Measurements from ENCODE around the gene PCNX4. TPM values are rescaled to one million over a fixed set of nuclear protein-coding genes. Genes with fewer than 3 reads are reported as not detected.
A peak's percentile ranks its signal among the peaks of the same experiment; 100 is the strongest.

Gene PCNX4
- total RNA-seq, 1 donor from 2014 or later, result 57.2 TPM

DNA sequence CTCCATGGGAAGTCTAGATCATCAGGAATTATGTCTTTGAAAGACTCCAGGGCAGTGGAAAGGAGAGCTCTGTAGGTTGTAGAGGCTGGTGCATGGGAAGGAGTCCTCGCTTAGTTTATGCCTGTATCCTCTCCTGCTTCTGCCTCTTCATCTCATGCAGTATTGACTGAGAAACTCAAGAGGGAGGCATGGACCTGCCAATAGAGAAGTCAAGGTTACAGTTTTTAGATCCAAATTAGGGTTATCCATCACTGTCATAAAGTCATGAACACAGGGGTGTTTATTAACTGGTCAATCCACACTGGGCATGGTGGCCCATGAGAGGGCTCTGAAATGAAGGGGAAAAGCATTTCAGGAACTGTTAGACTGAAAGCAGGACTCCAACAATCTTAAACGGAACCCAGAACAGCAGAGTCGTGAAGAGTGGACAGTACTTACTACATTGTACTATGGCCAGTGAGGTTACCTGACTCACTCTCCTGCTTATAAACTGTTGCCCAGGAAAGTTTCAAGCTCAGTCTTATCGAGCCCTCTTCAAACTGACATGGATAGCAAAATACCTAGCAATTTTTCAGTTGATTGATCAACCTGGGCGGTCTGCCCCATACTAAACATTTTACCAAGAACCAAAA is 103.6 kb downstream of the PCNX4 start:
- Mint-ChIP-seq H3K27me3 (ENCODE audit: low read depth) (peaks cover 2% of the 10 kb centered on the region), H3K27ac (ENCODE audit: unreplicated experiment) (no peak overlapping the region), H3K9me3 (ENCODE audit: low read depth) (peaks cover 13% of the 10 kb centered on the region), H3K36me3 (ENCODE audit: low read depth) (peaks cover 6% of the 10 kb centered on the region), H3K4me3 (ENCODE audit: unreplicated experiment) (no peak overlapping the region), H3K4me1 (ENCODE audit: low read depth) (no peaks in the 10 kb centered on the region)
- TF ChIP-seq, protein P1, sequence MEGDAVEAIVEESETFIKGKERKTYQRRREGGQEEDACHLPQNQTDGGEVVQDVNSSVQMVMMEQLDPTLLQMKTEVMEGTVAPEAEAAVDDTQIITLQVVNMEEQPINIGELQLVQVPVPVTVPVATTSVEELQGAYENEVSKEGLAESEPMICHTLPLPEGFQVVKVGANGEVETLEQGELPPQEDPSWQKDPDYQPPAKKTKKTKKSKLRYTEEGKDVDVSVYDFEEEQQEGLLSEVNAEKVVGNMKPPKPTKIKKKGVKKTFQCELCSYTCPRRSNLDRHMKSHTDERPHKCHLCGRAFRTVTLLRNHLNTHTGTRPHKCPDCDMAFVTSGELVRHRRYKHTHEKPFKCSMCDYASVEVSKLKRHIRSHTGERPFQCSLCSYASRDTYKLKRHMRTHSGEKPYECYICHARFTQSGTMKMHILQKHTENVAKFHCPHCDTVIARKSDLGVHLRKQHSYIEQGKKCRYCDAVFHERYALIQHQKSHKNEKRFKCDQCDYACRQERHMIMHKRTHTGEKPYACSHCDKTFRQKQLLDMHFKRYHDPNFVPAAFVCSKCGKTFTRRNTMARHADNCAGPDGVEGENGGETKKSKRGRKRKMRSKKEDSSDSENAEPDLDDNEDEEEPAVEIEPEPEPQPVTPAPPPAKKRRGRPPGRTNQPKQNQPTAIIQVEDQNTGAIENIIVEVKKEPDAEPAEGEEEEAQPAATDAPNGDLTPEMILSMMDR (IDR thresholded peaks at IDR 0.05), result peak; percentile 49
- DNase-seq (ENCODE audit: low spot score), result no peak

GRCh38 chr14:60196291-60196690 is 104.6 kb downstream of the PCNX4 start:
- peaks cover 6% of the 10 kb centered on the region for H3K36me3 Mint-ChIP-seq (ENCODE audit: low read depth)
- no peak overlapping the region for H3K27ac Mint-ChIP-seq (ENCODE audit: unreplicated experiment)
- H3K4me3 Mint-ChIP-seq (ENCODE audit: unreplicated experiment), result no peak overlapping the region
- TF ChIP-seq, protein P1 (IDR thresholded peaks at IDR 0.05), result no peak
- peaks cover 15% of the 10 kb centered on the region for H3K9me3 Mint-ChIP-seq (ENCODE audit: low read depth)
- H3K4me1 Mint-ChIP-seq (ENCODE audit: low read depth), result no peaks in the 10 kb centered on the region
- no peak for DNase-seq (ENCODE audit: low spot score)
- peaks cover 2% of the 10 kb centered on the region for H3K27me3 Mint-ChIP-seq (ENCODE audit: low read depth)

- Mint-ChIP-seq H3K27ac (ENCODE audit: unreplicated experiment) (no peak overlapping the region), H3K36me3 (ENCODE audit: low read depth) (peaks cover 6% of the 10 kb centered on the region), H3K9me3 (ENCODE audit: low read depth) (peaks cover 17% of the 10 kb centered on the region), H3K4me1 (ENCODE audit: low read depth) (no peaks in the 10 kb centered on the region), H3K4me3 (ENCODE audit: unreplicated experiment) (no peak overlapping the region), H3K27me3 (ENCODE audit: low read depth) (peaks cover 2% of the 10 kb centered on the region)
- TF ChIP-seq, protein P1 (IDR thresholded peaks at IDR 0.05), result no peak
- no peak for DNase-seq (ENCODE audit: low spot score)
Measured at GRCh38 chr14:60197629-60198303, 106.0 kb downstream of the PCNX4 start.

DNA sequence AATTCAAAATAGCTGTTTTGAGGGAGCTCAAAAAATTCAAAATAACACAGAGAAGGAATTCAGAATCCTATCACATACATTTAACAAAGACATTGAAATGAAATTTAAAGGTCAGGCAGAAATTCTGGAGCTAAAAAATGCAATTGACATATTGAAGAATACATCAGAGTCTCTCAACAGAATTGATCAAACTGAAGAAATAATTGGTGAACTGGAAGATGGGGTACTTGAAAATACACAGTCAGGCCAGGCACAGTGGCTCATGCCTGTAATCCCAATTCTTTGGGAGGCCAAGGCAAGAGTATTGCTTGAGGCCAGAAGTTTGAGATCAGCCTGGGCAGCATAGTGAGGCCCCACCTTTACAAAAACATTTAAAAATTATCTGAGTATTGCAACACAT is 107.6 kb downstream of the PCNX4 start:
- peaks cover 17% of the 10 kb centered on the region for H3K9me3 Mint-ChIP-seq (ENCODE audit: low read depth)
- H3K4me3 Mint-ChIP-seq (ENCODE audit: unreplicated experiment), result no peak overlapping the region
- H3K36me3 Mint-ChIP-seq (ENCODE audit: low read depth), result peaks cover 6% of the 10 kb centered on the region
- no peak for DNase-seq (ENCODE audit: low spot score)
- H3K4me1 Mint-ChIP-seq (ENCODE audit: low read depth), result no peaks in the 10 kb centered on the region
- TF ChIP-seq, protein P1 (IDR thresholded peaks at IDR 0.05), result no peak
- no peak overlapping the region for H3K27ac Mint-ChIP-seq (ENCODE audit: unreplicated experiment)
- peaks cover 7% of the 10 kb centered on the region for H3K27me3 Mint-ChIP-seq (ENCODE audit: low read depth)

DNA sequence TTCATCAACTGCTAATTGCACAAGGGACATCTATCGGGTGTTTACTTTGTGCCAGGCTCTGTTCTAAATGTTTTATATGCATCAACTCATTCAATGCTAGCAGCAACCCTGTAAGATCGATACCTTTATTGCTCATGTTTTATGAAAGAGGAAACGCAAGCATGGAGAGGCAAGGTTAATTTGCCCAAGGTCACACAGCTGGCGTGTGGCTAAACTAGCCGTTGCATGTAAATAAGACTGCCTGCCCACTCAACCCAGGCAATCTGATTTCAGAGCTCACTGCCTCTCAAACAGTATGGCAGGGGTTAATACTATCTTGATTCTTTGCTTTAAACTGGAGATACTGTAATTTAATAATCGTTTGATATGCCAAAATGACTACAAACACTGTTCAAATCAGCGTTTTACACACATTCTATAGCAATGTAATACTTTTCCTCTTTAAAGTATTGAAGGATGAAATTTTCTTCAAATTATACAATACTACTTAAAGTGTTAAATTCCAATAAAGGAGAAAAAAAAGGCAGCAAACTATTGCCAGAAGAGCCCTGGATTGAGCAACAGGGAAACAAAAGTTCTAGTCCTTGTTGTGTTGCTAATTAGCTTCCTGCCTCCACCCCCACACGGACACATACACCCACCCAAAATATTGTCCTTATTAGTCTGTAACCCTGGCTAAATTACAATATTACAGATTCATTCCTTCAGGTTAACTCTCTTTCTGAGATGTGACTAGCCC is 112.5 kb downstream of the PCNX4 start:
- Mint-ChIP-seq H3K36me3 (ENCODE audit: low read depth) (peaks cover 3% of the 10 kb centered on the region), H3K27me3 (ENCODE audit: low read depth) (peaks cover 25% of the 10 kb centered on the region), H3K4me3 (ENCODE audit: unreplicated experiment) (no peak overlapping the region), H3K9me3 (ENCODE audit: low read depth) (peaks cover 13% of the 10 kb centered on the region), H3K4me1 (ENCODE audit: low read depth) (no peaks in the 10 kb centered on the region), H3K27ac (ENCODE audit: unreplicated experiment) (no peak overlapping the region)
- TF ChIP-seq, protein P1 (IDR thresholded peaks at IDR 0.05), result no peak
- DNase-seq (ENCODE audit: low spot score), result no peak

Data from chondrocyte (in vitro differentiated cells).